Daoy (cell line): ENCODE results near the gene TMEM123. TPM values are rescaled to one million over a fixed set of nuclear protein-coding genes. Genes with fewer than 3 reads are reported as not detected.

Experiments
- DNase-seq: peaks from one replicate; pipeline ENCODE4 v3.0.0-alpha.2; 2015; ENCODE audit warnings: low read depth
- total RNA-seq: library from RNA; depleted of rRNA; stranded (reverse); fragments of >200 nt; shearing (Covaris generic); gene quantifications from 2 replicates; pipeline ENCODE4 v1.2.3, GENCODE V29; 2014; rRNA removed

TMEM123 gene
- total RNA-seq = 121 and 127 TPM in 2 replicates

GRCh38 chr11:102452461-102453301 is at the start of gene TMEM123:
TMEM123 (minus strand) TSS chr11:102452765; CDS start chr11:102452623, 142 bp downstream.
- DNase-seq = peak; percentile 83

GRCh38 chr11:102500829-102501228 is 48.3 kb upstream of the TMEM123 start:
- no peak for DNase-seq

GRCh38 chr11:102499931-102500330 is 47.4 kb upstream of the TMEM123 start:
- no peak for DNase-seq

GRCh38 chr11:102499151-102499550 is 46.6 kb upstream of the TMEM123 start:
- DNase-seq = no peak

GRCh38 chr11:102497061-102497460 is 44.5 kb upstream of the TMEM123 start:
- no peak for DNase-seq

- peak; percentile 66 for DNase-seq
Observed at GRCh38 chr11:102495161-102496042, 42.8 kb upstream of the TMEM123 start.

GRCh38 chr11:102494216-102494615 is 41.7 kb upstream of the TMEM123 start:
- DNase-seq = peak; percentile 67

- no peak for DNase-seq
Observed at GRCh38 chr11:102493524-102493923, 41.0 kb upstream of the TMEM123 start.

- DNase-seq = no peak
Observed at GRCh38 chr11:102491969-102492368, 39.4 kb upstream of the TMEM123 start.

GRCh38 chr11:102489186-102490145 is 36.9 kb upstream of the TMEM123 start:
- DNase-seq = no peak

- no peak for DNase-seq
Observed at GRCh38 chr11:102488208-102488607, 35.6 kb upstream of the TMEM123 start.

- no peak for DNase-seq
Observed at GRCh38 chr11:102487214-102487613, 34.6 kb upstream of the TMEM123 start.

GRCh38 chr11:102486584-102486983 is 34.0 kb upstream of the TMEM123 start:
- DNase-seq = no peak

- no peak for DNase-seq
Observed at GRCh38 chr11:102485095-102485722, 32.6 kb upstream of the TMEM123 start.

- DNase-seq = no peak
Observed at GRCh38 chr11:102482433-102482832, 29.9 kb upstream of the TMEM123 start.

- DNase-seq = no peak
Observed at GRCh38 chr11:102479733-102480132, 27.2 kb upstream of the TMEM123 start.

- no peak for DNase-seq
Observed at GRCh38 chr11:102478673-102479299, 26.2 kb upstream of the TMEM123 start.

GRCh38 chr11:102476812-102477211 is 24.2 kb upstream of the TMEM123 start:
- no peak for DNase-seq

GRCh38 chr11:102476069-102476468 is 23.5 kb upstream of the TMEM123 start:
- no peak for DNase-seq

GRCh38 chr11:102473543-102473942 is 21.0 kb upstream of the TMEM123 start:
- no peak for DNase-seq
